KMS-11 (cell line): ENCODE results near the gene CCDC88B.

Experiments
- H2AFZ ChIP-seq: fragments of 200-600 bp; sonication (generic); 2 replicates; pipeline ENCODE4 v1.6.1; 2016; ENCODE audit warnings: antibody characterized with exemption, mixed run types, low read depth
- H3K27ac ChIP-seq: fragments of 200-600 bp; sonication (generic); 2 replicates; pipeline ENCODE4 v1.6.1; 2016; ENCODE audit warnings: mild to moderate bottlenecking, mixed run types
- H3K27me3 ChIP-seq: fragments of 200-600 bp; sonication (generic); 2 replicates; pipeline ENCODE4 v1.6.1; 2017; ENCODE audit warnings: mild to moderate bottlenecking, low read depth, mixed run types, moderate library complexity; ENCODE audit not compliant: insufficient read depth
- H3K36me3 ChIP-seq: fragments of 200-600 bp; sonication (generic); 2 replicates; pipeline ENCODE4 v1.6.1; 2017; ENCODE audit warnings: mild to moderate bottlenecking, mixed run types; ENCODE audit not compliant: insufficient read depth
- H3K4me1 ChIP-seq: fragments of 200-600 bp; sonication (generic); 2 replicates; pipeline ENCODE4 v1.6.1; 2016; ENCODE audit warnings: mild to moderate bottlenecking, low read depth, mixed run types; ENCODE audit not compliant: poor library complexity, severe bottlenecking
- H3K4me2 ChIP-seq: fragments of 200-600 bp; sonication (generic); 2 replicates; pipeline ENCODE4 v1.7.0; 2016; ENCODE audit warnings: mild to moderate bottlenecking, mixed run types
- H3K4me3 ChIP-seq: fragments of 200-600 bp; sonication (generic); IDR thresholded peaks from 2 replicates; pipeline ENCODE4 v1.6.1; 2017; ENCODE audit warnings: low read depth, low read length, mixed read lengths; ENCODE audit not compliant: insufficient read depth
- H3K79me2 ChIP-seq: fragments of 200-600 bp; sonication (generic); 2 replicates; pipeline ENCODE4 v1.6.1; 2016; ENCODE audit warnings: low read depth, mixed run types; ENCODE audit not compliant: insufficient read depth
- H3K9ac ChIP-seq: fragments of 200-600 bp; sonication (generic); 2 replicates; pipeline ENCODE4 v1.6.1; 2016; ENCODE audit warnings: mild to moderate bottlenecking, mixed run types
- H4K20me1 ChIP-seq: fragments of 200-600 bp; sonication (generic); 2 replicates; pipeline ENCODE4 v1.6.1; 2016; ENCODE audit warnings: mild to moderate bottlenecking, mixed run types; ENCODE audit not compliant: insufficient read depth
- CTCF ChIP-seq: fragments of 200-600 bp; sonication (generic); conservative IDR thresholded peaks from 2 replicates; pipeline ENCODE4 v1.6.1; 2017; ENCODE audit warnings: low read depth, mild to moderate bottlenecking, antibody characterized with exemption, low read length, moderate library complexity, mixed read lengths

The CCDC88B gene

GRCh38 chr11:64349025-64349387 is 9.0 kb downstream of the CCDC88B start:
- TF ChIP-seq CTCF: no peak
- no peaks in the 10 kb centered on the region for H3K27me3 ChIP-seq
- H3K36me3 ChIP-seq: no peaks in the 10 kb centered on the region
- H3K4me1 ChIP-seq: no peaks in the 10 kb centered on the region
- no peak overlapping the region for H3K9ac ChIP-seq
- H4K20me1 ChIP-seq: no peaks in the 10 kb centered on the region
- H3K79me2 ChIP-seq: no peaks in the 10 kb centered on the region
- no peak overlapping the region for H3K4me3 ChIP-seq
- H3K27ac ChIP-seq: no peak overlapping the region
- H2AFZ ChIP-seq: no peak overlapping the region
- no peak overlapping the region for H3K4me2 ChIP-seq

GRCh38 chr11:64349404-64349803 is 9.4 kb downstream of the CCDC88B start:
- no peaks in the 10 kb centered on the region for H3K27me3 ChIP-seq
- H3K4me3 ChIP-seq: no peak overlapping the region
- H3K9ac ChIP-seq: no peak overlapping the region
- no peak overlapping the region for H3K27ac ChIP-seq
- H3K79me2 ChIP-seq: no peaks in the 10 kb centered on the region
- no peaks in the 10 kb centered on the region for H4K20me1 ChIP-seq
- H3K4me2 ChIP-seq: no peak overlapping the region
- H3K36me3 ChIP-seq: no peaks in the 10 kb centered on the region
- no peaks in the 10 kb centered on the region for H3K4me1 ChIP-seq
- no peak overlapping the region for H2AFZ ChIP-seq
- TF ChIP-seq CTCF: no peak

GRCh38 chr11:64351136-64351631 is 11.2 kb downstream of the CCDC88B start:
- TF ChIP-seq CTCF: no peak
- Histone ChIP-seq H3K4me2 (no peak overlapping the region), H3K9ac (no peak overlapping the region), H3K27me3 (no peaks in the 10 kb centered on the region), H2AFZ (no peak overlapping the region), H3K36me3 (no peaks in the 10 kb centered on the region), H3K4me1 (no peaks in the 10 kb centered on the region), H4K20me1 (no peaks in the 10 kb centered on the region), H3K79me2 (no peaks in the 10 kb centered on the region), H3K27ac (no peak overlapping the region), H3K4me3 (no peak overlapping the region)

GRCh38 chr11:64352099-64352994 is 12.3 kb downstream of the CCDC88B start:
- H3K79me2 ChIP-seq: no peaks in the 10 kb centered on the region
- H3K4me1 ChIP-seq: no peaks in the 10 kb centered on the region

More at GRCh38 chr11:64352099-64352994, 12.3 kb downstream of the CCDC88B start:
- no peaks in the 10 kb centered on the region for H3K36me3 ChIP-seq
- H3K4me3 ChIP-seq: no peak overlapping the region
- H3K9ac ChIP-seq: no peak overlapping the region
- H3K27me3 ChIP-seq: no peaks in the 10 kb centered on the region
- no peak overlapping the region for H3K27ac ChIP-seq
- H4K20me1 ChIP-seq: no peaks in the 10 kb centered on the region
- no peak overlapping the region for H2AFZ ChIP-seq
- no peak for TF ChIP-seq CTCF
- no peak overlapping the region for H3K4me2 ChIP-seq
